Sigmoid colon (tissue), 4 donors: Measurements from ENCODE around the gene RASA1.

Source experiments
- EP300 ChIP-seq, 4 donors: sonication (generic); formaldehyde crosslinking; IDR thresholded peaks; one replicate each; pipeline ENCODE4 v1.6.1; 2017; ENCODE audit warnings: antibody characterized with exemption in 4 of 4
- POLR2A ChIP-seq, 2 donors: fragments of 450-650 bp; IDR thresholded peaks; one replicate each; pipeline ENCODE4 v1.6.1; 2016; ENCODE audit warnings: antibody characterized with exemption in 2 of 2, mild to moderate bottlenecking in 2 of 2, moderate library complexity in 2 of 2
- POLR2AphosphoS5 ChIP-seq, 4 donors: sonication (generic); formaldehyde crosslinking; IDR thresholded peaks; one replicate each; pipeline ENCODE4 v1.6.1; 2017; ENCODE audit warnings: antibody characterized with exemption in 4 of 4
- TF ChIP-seq, protein P1 (sequence below), 4 experiments: fragments of 450-650 bp in 3 of 4; fragments of 200-600 bp in 1 of 4; IDR thresholded peaks; one replicate each; pipeline ENCODE4 v1.5.1; 2016 to 2019; ENCODE audit warnings: antibody characterized with exemption in 4 of 4, mild to moderate bottlenecking in 3 of 4, moderate library complexity in 2 of 4

DNA sequence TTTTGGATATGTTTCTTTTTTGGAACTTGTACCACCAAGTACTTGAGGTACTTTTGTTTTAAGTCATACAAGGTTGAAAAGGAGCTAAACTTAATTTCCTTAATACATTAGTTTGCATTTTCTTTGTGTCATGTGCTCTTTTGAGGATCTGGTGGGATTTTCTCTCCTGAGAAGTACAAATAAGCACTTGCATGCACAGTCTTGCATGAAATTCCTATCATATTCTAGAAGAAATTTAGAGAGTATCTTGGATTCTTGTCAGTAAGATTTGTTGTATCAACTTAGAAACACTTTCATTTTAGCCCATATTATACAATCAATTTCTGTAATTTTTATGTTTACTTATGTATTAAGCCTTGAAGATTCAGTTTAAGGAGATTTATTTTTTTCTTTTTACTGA lies 80.2 kb downstream of the RASA1 start:
- TF ChIP-seq, protein P1, sequence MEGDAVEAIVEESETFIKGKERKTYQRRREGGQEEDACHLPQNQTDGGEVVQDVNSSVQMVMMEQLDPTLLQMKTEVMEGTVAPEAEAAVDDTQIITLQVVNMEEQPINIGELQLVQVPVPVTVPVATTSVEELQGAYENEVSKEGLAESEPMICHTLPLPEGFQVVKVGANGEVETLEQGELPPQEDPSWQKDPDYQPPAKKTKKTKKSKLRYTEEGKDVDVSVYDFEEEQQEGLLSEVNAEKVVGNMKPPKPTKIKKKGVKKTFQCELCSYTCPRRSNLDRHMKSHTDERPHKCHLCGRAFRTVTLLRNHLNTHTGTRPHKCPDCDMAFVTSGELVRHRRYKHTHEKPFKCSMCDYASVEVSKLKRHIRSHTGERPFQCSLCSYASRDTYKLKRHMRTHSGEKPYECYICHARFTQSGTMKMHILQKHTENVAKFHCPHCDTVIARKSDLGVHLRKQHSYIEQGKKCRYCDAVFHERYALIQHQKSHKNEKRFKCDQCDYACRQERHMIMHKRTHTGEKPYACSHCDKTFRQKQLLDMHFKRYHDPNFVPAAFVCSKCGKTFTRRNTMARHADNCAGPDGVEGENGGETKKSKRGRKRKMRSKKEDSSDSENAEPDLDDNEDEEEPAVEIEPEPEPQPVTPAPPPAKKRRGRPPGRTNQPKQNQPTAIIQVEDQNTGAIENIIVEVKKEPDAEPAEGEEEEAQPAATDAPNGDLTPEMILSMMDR (IDR thresholded peaks at IDR 0.05): no peak
- TF ChIP-seq POLR2A (IDR thresholded peaks at IDR 0.05): no peak
- no peak for TF ChIP-seq POLR2AphosphoS5 (IDR thresholded peaks at IDR 0.05)
- TF ChIP-seq EP300 (IDR thresholded peaks at IDR 0.05): no peak
